Measurements from ENCODE around the gene KIF2C.
"Not testable (repeated sequence)": the region's sequence is repeated elsewhere in the genome, so short reads cannot be mapped to it uniquely, and the experiment has no call there.

- TF ChIP-seq, protein P1, sequence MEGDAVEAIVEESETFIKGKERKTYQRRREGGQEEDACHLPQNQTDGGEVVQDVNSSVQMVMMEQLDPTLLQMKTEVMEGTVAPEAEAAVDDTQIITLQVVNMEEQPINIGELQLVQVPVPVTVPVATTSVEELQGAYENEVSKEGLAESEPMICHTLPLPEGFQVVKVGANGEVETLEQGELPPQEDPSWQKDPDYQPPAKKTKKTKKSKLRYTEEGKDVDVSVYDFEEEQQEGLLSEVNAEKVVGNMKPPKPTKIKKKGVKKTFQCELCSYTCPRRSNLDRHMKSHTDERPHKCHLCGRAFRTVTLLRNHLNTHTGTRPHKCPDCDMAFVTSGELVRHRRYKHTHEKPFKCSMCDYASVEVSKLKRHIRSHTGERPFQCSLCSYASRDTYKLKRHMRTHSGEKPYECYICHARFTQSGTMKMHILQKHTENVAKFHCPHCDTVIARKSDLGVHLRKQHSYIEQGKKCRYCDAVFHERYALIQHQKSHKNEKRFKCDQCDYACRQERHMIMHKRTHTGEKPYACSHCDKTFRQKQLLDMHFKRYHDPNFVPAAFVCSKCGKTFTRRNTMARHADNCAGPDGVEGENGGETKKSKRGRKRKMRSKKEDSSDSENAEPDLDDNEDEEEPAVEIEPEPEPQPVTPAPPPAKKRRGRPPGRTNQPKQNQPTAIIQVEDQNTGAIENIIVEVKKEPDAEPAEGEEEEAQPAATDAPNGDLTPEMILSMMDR (IDR thresholded peaks at IDR 0.05 in 8 of 11, conservative IDR thresholded peaks at IDR 0.05 in 3 of 11) = not testable (repeated sequence)
- TF ChIP-seq POLR2A (IDR thresholded peaks at IDR 0.05) = not testable (repeated sequence)
Measured at GRCh38 chr1:44699375-44699774, 40.3 kb upstream of the KIF2C start.

Measured in spleen (tissue), 7 donors.